GM19043 (cell line): ENCODE measurements around the gene CCDC138.

ENCODE experiments used
- ATAC-seq: cut with Tn5 transposase; IDR thresholded peaks from one replicate; pipeline ENCODE4 v1.9.1; 2021; ENCODE audit warnings: low read depth; ENCODE audit not compliant: unreplicated experiment

CCDC138 gene

DNA sequence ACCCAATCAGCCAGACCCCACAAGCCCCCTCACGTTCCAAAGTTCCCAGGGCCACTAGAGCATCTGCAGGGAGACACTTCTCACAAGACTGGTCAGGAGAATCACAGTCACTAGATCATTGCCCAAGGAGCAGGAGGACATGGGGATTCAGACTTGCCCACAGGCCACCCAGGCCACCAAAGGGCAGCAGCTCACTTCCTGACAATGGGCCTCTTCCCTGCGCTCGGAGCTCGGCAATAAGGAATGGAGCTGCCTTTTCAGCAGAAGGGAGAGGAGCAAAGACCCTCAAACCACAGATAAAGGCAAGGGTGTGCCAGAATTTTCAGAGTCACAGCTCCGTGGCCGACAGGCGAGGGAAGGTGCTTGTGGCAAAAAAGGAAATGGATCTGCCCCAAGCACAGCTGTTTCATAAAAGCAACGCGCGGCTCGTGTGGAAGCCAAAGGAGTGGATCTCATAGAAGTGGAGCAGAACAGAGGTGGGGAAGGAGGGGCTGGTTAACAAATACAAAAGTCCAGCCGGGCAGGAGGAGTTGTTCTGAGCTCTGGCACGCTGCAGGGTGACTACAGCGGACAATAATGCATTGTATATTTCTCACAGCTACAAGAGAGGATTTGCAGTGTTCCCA, 130.3 kb downstream of the CCDC138 start:
- ATAC-seq = no peak

DNA sequence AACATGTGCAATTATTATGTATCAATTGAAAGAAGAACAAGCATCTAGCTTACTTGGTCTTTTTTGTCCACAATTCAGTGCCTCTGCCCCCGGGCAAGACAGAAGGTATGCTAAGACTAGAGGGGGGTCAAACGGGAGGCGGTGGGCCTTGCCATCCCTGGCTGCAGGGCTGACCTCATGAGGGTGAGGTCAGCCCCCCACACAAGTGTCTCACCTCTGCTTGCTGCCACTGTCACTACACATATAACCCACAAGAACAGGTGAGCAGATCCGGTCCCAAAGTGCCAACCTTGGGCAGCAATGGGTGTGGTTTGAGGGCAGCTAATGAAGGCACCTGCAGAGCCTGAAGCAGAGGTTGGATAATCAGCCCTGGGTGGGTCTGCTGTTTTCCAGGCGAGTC, 131.0 kb downstream of the CCDC138 start:
- no peak for ATAC-seq

DNA sequence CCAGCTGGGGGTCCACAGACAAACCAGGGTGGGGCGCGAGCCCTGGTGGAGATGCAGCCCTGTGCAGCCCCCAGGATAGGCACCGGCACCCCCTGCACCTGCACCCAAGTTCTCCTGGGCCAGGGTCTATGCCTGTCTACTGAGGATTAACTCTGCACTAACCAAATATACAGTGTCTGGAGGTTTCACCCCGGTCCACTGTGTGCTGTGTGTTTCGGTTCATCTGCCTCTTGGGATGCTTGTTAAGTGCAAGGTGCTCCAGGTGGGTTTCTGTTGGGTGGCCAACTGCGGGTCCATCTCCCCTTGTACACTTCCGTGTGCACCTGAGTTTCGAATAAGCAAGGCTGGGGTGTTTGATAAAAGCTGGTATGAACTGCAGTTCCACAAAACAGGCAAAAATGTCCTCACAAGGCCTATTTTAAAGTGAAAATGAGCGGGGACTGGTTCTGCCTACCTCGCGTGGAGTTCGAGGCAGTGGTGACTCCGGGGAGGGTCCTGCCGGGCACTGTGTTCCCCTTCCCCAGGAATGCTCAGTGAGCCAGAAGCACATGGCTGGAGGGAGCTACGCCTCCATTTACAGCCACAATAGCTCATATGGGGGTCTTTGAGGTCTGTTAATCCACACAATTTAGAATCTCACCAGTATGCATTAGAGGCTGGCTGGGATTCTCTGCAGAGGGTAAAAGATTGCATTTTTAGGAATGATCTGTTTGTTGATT, 131.7 kb downstream of the CCDC138 start:
- no peak for ATAC-seq

DNA sequence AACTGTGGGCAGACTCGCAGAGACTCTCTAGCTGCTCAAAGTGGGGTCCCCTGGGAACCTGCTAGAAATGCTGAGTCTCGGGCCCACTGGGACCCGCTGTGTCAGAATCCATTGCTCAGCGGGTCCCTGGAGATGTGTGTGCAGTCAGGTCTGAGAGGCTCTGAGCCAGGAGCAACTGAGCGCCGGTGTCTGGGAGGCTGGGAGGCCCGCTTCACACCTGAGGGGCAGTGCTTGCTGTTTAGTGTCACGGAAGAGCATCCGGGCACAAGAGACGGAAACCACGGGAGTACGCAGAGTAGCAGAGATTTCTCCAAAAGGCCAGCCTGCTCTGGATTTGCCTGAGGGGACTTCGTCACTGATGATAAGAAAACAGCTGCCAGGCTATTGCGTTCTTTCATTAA, 132.4 kb downstream of the CCDC138 start:
- no peak for ATAC-seq

DNA sequence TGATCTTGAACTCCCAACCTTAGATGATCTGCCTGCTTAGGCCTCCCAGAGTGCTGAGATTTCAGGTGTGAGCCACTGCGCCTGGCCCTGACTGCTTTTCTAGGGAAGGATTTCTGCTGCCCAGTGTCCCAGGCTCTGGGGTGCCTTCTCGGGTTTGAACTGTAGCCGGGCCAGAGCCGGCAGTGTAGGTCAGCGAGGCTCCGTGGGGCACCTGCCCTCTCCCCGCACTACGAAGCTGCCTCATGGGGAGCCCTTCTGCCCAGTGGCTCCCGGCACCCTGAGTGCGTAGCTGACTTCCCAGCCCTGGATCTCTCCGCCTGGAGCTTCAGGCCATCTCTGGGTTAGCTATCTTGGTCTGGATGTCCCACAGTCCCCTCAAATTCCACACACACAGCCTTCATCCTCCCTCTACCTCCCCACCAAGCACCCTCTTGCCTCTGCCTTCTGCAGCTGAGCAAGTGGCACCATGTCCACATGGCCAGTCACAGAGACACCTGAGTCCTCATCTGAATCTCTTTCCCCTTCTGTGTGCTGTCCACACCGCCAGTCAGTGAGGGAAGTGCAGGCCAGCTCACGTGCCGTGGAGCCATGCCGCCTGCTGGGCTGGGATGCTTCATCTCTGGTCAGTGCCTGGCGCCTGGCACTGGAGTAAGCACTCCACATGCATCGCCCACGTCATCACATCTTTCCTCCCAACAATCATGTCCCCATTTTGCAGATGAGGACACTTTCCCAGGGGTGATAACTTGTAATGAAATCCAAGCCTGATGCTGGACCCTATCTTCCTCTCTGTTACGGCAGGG, 133.2 kb downstream of the CCDC138 start:
- ATAC-seq = no peak

DNA sequence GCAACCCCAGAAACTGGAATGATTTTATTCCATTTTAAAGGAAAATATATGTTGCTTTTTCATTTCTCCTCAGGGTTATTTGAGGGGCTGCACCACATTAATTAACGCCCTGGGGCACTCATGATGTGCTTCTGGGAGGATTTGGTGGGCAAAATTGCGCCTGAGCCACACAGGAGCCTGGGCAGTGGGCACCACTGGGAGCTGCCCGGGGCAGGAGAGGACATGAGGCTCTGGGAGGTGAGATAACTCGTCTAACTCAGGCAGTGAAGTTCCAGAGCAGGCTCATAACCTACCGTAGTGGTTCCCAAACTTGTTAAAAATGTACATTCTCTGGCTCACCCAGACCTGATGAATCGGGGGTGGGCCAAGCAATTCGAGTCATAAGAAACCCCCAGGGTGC, 134.1 kb downstream of the CCDC138 start:
- no peak for ATAC-seq

DNA sequence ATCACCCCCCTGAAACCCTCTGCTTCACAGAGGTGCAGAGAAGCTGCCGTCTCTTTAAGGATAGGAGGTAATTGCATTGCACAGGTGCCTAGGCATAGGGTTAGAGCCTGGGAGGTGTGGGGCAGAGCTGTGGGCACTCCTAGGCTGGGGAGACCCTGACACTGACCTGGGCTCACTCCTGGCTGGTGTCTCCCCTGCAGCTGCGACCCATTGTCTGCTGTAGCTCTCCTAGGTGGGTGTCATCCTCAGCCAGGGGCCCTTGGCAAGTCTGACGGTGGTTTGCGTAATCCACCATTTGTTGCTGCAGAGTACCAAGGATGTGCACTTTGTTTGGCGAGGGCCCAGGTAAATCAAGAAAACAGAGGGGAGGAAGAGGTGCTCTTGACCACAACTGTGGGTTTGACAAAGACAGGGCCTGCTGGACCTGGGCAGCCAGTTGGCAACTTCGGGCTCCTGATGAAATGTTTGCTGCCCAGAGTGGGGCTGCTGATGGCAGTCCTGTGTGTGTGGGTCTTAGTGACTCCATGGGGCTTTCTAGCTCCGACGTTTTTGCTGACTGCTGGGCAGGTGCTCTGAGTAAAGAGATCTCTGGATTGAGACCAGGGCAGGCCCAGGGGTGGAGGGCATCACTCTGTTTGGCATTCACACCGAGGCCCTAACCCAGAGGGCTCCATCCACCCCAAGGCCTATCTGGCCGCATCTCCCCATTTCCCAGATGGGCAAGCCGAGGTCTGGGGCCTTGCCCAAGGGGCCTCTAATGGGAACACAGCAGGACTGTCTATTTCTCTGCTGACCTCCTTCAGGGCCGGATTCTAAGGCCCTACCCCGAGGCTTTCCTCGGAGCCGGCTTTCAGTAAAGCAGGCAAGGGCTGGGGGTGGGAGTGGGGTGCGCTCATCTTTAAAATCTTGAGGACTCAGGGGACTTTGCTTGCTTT, 134.8 kb downstream of the CCDC138 start:
- no peak for ATAC-seq

DNA sequence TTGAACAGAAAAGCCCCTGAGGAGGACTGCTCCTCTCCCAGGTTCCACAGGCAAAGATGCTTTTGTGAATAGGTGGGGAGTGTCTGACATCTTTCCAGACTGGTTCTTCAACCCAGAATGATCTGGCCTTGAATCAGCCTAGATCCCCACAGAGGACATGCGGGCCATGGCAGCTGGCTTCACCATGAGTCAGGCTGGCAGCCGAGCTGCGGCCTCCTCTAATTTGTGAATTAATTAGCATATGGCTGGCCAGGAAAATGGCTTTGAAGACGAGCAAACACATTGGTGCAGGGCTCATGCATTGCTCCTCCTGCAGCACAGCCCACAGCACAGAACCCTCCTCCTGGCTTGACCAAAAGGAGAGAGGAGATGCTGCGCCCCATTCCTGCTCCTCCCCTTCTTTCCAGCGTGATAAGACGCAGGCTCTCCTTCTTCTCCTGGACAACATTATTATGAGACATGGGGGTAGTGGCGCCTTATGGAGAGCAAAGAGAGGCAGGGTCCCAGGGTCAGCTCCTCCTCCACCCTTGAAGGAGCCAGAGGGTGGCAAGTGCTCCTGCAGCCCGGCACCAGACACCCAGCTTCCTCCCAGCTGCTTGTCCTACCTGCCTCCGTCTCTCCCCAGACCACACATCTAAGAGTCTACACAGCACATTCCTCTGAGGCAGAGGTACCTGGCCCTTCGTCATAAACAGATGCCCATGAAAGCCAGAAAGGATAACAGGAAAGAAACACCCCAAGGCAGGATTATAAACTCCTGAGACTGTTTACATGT, 135.8 kb downstream of the CCDC138 start:
- no peak for ATAC-seq

DNA sequence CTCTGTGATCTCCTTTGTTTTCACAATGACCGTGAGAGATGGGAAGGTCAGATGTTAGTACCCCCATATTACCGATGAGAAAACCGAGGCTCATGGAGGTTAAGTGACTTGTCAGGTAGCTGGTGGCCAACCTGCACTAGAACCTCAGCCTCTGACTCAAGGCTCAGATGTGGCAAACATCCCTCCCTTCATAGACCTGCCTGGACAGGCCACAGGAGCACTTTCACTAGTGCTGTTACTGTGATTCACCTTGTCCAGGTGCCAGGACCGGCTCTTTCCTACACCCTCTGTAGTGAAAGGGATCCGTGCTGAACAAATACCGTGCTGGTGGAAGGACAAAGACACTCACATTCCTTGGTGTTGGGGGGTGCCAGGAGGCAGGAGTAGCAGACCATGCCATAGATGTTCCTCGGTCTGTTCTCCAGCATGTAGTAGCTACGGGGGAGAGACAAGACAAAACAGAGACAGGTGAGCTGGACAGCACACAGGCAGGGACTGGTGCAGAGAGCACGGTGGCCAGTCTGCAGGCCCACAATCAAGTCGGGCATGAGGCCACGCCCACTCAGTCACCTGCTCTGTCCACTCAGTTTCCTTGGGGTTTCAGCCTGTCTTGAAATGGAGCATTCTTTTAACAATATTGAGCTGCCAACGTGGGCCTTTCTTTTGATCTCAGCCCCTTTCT, 136.6 kb downstream of the CCDC138 start:
- ATAC-seq = no peak

DNA sequence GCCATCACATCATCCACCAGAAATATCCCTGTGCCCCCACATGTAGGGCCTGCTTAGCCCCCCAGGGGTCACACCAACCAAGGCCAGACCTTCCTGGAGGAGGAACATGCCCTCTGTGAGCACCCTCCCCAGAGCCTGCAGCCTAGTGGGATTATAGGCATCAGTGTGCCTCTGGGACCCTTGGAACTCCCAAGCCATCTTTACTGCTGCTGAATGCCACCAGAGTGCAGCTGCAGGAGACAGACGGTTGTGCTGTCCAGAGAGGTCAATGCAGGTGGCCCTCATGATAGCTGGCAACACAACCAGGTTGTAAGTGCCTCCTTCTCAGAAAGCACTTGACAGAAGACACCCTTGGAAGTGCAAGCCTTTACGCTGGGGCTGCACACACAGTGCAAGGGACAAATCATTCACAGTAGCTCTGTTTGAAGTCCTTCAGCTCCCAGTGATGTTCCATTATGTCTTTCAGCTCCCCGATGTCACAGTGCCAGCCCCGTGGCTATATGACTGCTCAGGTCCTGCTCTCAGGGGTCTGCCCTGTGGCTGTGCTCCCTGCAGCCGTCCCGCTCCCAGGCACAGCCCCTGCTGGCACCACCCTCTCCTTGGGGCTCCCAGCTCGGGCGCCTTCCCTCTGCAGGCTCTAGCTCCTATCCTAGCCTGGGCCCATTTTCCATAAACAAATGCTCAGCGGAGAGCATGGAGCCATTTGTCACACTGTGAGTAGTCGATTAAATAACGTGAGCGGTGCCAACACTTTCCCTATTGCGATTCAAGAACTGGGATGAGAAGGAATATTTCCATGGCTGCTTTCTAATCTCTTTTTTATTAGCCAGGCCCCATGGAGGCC, 137.4 kb downstream of the CCDC138 start:
- no peak for ATAC-seq

DNA sequence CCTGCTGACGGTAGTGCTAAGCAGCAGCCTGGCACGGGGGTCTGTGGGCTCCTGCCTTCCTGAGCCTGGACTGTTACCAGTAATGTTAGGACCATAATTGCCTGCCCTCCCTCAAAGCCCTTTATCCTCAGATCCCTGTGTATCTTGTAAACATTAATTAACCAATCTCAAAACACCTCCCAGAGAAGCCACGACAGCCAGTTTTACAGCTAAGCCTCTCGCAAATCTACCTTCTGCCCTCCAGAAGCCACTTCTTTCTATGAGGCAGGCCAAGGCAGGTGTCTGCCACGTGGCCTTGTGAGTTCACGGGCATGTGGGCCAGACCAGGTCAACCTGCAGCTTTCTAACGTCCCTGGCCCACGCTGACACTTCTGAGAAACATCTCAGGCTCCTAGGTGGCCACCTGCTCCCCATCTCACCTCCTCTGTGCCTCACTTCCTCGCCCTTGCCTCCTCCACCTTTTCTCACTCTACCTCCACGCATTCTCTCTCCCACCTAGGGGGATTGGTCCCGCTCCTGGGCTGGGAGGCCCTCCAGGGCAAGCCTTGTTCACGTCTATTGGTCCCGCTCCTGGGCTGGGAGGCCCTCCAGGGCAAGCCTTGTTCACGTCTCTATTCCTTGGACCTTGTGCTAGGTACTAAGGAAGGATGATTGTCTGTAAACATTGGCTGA, 138.1 kb downstream of the CCDC138 start:
- ATAC-seq = no peak

DNA sequence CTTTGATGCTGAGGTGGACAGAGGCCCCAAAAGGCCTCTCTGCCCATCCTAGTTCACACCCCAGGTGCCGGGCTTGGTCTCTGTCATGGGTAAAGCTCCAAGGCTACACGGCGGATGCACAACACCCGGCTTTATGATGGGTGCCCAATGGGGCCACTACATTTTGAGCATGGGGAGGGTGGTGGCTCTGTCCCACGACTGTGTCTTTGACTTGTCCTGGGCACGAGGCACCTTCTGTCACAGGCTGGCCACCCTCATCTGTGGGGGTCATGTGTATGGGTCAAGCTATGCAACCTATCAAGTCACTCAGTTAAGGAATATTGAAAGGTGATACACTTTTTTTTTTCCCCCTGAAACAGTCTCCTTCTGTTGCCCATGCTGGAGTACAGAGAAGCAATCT, 138.7 kb downstream of the CCDC138 start:
- no peak for ATAC-seq

DNA sequence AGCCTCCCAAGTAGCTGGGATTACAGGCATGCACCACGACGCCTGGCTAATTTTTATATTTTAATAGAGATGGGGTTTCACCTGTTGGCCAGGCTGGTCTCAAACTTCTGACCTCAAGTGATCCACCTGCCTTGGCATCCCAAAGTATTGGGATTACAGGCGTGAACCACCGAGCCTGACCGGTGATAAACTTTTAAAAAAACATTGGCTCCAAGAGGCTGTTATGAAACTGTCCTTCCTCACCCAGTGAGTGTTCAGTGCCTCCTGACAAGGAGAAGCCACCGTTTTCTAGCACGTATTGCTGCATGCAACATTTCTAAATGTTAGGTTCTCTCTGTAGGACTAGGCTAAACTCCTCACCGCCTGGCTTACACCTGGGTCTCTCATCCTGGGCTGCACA, 139.2 kb downstream of the CCDC138 start:
- no peak for ATAC-seq
